Activated gamma-delta T cell treated with anti-CD3 and anti-CD28 coated beads, Interleukin-2, amount 50 U/mL, for 16 hours (primary cell): Measurements from ENCODE around the gene HSPA9.
"Not testable (repeated sequence)": the region's sequence is repeated elsewhere in the genome, so short reads cannot be mapped to it uniquely, and the experiment has no call there.

Experiments
- DNase-seq: peaks from one replicate; pipeline ENCODE4 v3.0.0-alpha.2; 2020; ENCODE audit warnings: low read depth

HSPA9 gene

GRCh38 chr5:138529812-138530211, 45.4 kb downstream of the HSPA9 start:
- DNase-seq = no peak

DNA sequence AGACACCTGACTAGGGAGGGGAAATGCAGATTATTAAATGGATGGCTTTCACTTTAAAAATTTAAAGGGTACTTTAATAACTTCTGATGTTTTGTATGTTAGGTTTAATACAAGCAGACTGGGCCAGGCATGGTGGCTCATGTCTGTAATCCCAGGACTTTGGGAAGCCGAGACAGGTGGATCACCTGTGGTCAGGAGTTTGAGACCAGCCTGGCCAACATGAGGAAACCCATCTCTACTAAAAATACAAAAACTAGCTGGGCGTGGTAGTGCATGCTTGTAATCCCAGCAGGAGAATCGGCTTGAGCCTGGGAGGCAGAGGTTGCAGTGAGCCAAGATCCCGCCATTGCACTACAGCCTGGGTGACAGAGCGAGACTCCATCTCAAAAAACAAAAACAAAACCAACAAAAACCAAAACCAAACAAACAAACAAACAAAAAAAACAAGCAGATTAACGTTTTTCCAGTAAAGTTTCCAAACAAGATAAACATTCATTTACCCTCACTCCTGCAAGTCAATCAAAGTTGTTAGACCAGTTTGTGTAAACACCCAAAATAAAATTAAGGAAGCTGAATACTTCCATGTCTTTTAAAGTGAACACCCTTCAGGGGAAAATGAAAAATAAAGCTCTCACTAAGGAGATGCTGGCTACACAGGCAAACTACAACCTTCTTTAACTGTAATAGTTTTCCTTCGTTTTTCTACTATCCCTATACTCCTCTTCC, 46.3 kb downstream of the HSPA9 start:
- DNase-seq = no peak

- no peak for DNase-seq
Observed at GRCh38 chr5:138528208-138528607, 47.0 kb downstream of the HSPA9 start.

DNA sequence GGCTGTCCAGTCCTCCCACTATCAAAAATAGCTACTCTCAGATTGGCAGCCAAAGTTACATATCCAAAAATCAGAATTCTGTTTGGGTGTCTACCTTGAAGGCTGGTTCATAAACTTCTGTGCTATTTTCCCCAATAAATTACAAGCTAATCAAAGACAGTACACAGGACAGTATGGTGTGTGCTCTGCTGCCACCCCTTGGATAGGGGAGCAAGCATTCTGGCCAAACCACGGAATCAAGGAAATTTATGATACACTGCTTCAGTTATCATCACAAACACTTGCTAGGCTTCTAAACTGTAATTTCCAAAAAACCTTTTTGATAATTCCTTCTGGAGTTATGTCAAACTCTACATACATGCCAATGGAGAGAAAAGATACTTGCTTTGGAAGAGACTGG, 48.0 kb downstream of the HSPA9 start:
- DNase-seq = no peak

DNA sequence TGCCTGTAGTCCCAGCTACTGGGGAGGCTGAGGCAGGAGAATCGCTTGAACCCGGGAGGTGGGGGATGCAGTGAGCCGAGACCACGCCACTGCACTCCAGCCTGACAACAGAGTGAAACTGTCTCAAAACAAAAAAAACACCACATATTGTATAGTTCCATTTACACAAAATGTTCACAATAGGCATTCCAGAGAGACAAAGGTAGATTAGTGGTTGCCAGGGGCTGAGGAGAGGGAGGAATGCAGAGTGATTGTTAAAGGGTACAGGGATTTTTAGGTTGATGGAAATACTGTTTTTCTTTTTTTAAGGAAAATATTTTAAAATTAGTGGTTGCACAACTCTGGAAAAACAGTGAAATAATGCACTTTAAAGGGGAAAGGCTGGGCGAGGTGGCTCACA, 51.8 kb downstream of the HSPA9 start:
- no peak for DNase-seq

DNA sequence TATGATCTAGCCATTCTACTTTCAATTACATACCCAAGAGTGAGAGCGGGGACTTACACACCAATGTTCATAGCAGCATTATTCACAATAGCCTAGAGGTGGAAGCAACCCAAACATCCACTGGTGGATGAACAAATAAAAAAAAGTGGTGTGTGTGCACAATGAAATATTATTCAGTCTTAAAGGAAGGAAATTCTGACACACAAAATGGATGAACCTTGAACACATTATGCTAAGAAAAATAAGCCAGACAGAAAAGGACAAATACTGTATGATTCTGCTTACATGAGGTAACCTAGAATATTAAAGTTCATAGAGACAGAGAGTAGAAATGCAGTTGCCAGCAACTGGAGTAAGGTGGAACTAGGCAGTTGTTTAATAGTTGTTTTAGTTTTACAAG, 54.2 kb downstream of the HSPA9 start:
- no peak for DNase-seq

- DNase-seq = no peak
Observed at GRCh38 chr5:138517437-138517836, 57.8 kb downstream of the HSPA9 start.

DNA sequence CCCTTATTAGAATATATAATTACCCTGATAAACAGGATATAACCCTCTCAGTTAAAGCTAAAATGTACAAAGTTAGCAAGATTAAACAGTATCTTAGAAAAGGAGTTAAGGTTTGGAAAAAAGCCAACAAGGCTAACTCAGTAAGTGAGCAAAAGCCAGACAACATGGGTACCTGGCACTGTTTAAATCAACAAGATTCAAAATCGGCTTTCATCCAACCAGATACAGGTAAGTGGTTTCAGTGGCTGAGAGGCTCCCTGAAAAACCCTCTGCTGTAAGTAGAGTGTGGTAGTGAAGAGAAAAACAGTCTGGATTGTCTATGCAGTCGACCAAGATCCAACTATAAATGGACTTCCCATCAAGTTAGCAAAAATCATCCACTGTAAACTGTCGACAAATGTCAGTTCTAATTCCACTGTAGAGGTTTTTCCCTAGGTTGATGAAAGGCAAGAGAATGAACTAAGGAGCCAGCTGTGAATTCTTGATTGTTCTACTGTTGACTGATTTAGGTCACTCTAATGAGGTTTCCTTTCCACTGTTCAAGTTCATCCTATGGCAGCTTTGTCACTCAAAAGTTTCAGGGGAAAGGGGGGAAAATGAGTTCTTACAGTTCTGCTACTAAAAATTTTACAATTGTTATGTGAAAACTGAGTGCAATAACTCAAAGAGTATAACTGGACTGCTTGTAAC, 59.5 kb downstream of the HSPA9 start:
- no peak for DNase-seq

DNA sequence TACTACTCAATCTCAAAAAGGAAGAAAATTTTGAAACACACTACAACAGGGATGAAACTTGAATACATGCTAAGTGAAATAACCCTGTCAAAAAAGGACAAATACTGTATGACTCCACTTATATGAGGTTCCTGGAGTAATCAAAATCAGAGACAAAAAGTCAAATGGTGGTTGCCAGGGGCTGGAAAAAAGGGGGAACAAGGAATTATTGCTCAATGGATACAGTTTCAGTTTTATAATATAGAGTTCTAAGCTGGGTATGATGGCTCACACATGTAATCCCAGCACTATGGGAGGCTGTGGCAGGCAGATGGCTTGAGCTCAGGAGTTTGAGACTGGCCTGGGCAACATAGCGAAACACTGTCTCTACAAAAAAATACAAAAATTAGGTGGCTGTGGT, 61.2 kb downstream of the HSPA9 start:
- no peak for DNase-seq

GRCh38 chr5:138508958-138509357, 66.2 kb downstream of the HSPA9 start:
- DNase-seq = no peak

- DNase-seq = not testable (repeated sequence)
Observed at GRCh38 chr5:138507485-138507884, 67.7 kb downstream of the HSPA9 start.

DNA sequence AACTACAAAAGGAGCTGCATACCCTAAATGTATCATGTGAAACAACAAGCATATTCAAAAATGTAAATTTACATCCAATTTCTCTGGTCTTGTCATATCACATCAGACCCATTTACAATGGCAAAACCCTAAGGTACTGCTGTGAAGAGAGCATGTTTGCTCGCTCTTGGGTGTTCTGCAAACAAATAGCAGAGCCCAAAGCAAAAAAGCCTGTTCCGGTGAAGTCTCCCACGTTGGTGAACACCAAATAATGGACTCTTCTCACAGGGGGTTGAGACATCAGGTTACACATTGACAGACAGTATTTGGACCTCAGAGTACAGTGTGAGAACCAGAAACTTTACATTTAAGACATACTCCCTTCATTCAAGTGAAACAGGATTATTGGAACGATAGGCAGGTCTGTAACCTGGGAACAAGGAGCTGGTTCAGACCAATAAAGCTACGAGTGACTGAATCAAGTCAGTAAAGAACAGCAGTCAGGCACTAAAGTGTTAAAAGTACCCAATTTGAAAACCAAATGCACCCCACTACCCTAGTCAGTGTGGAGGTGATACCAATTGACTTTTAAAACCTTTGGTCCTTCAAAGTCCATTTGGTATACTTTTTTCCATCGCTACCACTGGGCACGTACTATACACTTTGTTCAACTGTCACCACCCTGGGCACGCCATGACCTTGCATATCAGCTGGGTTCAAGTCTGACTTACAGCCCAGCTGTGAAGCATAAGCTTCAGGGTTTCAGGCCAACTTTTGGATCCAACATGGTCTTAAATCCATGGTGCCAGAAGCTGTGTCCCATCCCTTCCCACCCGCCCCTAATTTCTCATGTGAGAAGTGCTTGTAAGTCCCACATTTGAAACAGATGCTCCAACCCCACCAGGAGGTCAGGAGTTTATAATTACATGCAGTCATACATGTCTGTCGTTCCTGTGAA, 68.6 kb downstream of the HSPA9 start:
- DNase-seq = no peak

DNA sequence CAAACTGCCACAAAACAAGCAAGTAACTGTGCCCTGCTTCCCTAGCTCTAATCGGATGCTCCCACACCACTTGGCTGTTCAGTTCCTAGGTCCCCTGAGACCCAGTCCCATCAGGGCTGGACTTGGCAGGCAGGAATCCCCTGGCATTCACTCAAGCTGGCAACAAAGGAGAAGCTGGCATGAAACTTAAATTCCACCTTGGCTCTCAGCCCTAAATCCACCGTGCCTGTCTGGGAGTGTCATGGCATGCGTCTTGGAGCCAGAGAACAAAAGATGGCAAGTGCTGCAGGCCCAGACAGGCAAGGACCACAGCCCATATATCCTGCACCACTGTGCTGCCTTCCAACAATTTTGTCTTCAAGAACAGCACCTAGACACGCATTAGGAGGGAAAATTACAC, 70.4 kb downstream of the HSPA9 start:
- no peak for DNase-seq
